ENCODE results near the gene EYS. TPM values are rescaled to one million over a fixed set of nuclear protein-coding genes. Genes with fewer than 3 reads are reported as not detected.
"Not testable (repeated sequence)": the region's sequence is repeated elsewhere in the genome, so short reads cannot be mapped to it uniquely, and the experiment has no call there.

Gene EYS
- total and polyA plus RNA-seq, 2 donors from 2014 or later, result not detected

DNA sequence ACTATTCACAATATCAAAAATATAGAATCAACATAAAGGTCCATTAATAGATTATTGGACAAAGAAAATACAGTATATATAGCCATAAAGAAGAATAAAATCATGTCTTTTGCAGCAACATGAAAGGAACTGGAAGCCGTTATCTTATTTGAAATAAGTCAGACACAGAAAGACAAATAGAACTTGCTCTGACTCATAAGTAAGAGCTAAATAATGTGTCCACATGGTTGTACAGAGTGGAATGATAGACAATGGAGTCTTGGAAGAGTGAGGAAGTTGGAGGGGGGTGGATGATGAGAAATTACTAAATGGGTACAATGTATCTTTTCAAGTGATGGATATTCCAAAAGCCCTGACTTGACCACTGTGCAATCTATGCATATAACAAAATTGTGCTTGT, 1457.9 kb downstream of the EYS start:
- no peaks in the 10 kb centered on the region for H3K27me3 ChIP-seq (ENCODE audit: control insufficient read depth, insufficient read depth, low read length)
- H3K9me3 ChIP-seq (ENCODE audit: control insufficient read depth in 2 of 3, insufficient read depth in 1 of 3, low read length in 3 of 3), result no peaks in the 10 kb centered on the region
- no peaks in the 10 kb centered on the region for H3K4me1 ChIP-seq (ENCODE audit: control insufficient read depth in 2 of 3, insufficient read depth in 2 of 3, low read depth in 1 of 3, low read length in 3 of 3)
- no peaks in the 10 kb centered on the region for H3K36me3 ChIP-seq (ENCODE audit: control insufficient read depth in 2 of 3, insufficient read depth in 3 of 3, low read length in 3 of 3)
- intact Hi-C loops (cut with DNase I), result no loop called here
- no peak for FAIRE-seq
- no peak for DNase-seq
- TF ChIP-seq, protein P1, sequence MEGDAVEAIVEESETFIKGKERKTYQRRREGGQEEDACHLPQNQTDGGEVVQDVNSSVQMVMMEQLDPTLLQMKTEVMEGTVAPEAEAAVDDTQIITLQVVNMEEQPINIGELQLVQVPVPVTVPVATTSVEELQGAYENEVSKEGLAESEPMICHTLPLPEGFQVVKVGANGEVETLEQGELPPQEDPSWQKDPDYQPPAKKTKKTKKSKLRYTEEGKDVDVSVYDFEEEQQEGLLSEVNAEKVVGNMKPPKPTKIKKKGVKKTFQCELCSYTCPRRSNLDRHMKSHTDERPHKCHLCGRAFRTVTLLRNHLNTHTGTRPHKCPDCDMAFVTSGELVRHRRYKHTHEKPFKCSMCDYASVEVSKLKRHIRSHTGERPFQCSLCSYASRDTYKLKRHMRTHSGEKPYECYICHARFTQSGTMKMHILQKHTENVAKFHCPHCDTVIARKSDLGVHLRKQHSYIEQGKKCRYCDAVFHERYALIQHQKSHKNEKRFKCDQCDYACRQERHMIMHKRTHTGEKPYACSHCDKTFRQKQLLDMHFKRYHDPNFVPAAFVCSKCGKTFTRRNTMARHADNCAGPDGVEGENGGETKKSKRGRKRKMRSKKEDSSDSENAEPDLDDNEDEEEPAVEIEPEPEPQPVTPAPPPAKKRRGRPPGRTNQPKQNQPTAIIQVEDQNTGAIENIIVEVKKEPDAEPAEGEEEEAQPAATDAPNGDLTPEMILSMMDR (IDR thresholded peaks at IDR 0.05; ENCODE audit: borderline replicate concordance, extremely low read depth, insufficient read depth), result no peak
- H3K9ac ChIP-seq (ENCODE audit: low read length in 3 of 3), result no peak overlapping the region
- H3K27ac ChIP-seq (ENCODE audit: low read depth in 2 of 2, low read length in 2 of 2), result no peak overlapping the region
- H3K4me3 ChIP-seq (ENCODE audit: low read length in 3 of 3), result no peak overlapping the region

DNA sequence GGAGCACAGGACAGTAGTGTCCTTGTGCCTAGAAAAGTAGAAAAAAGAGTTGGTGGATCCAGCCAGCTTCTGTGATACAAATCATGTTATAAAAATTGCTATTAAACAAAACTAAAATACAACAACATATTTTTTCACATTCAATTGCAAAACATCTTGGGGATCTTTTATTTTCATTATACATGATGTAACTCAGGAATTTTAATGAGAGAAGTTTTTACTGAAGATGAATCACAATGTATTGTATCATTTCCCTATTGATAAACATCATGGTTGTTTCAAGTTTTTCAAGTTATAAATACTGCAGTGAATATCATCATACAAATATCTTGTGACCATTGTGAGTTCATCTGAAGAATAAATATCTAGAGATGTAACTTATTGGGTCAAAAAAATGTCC, 1463.4 kb downstream of the EYS start:
- intact Hi-C loops (cut with DNase I), result no loop called here
- Histone ChIP-seq H3K27ac (ENCODE audit: low read depth in 2 of 2, low read length in 2 of 2) (no peak overlapping the region), H3K9me3 (ENCODE audit: control insufficient read depth in 2 of 3, insufficient read depth in 1 of 3, low read length in 3 of 3) (peaks cover 0 to 2% (median 0%) of the 10 kb centered on the region in 3 donors), H3K4me3 (ENCODE audit: low read length in 3 of 3) (no peak overlapping the region), H3K27me3 (ENCODE audit: control insufficient read depth, insufficient read depth, low read length) (no peaks in the 10 kb centered on the region), H3K4me1 (ENCODE audit: control insufficient read depth in 2 of 3, insufficient read depth in 2 of 3, low read depth in 1 of 3, low read length in 3 of 3) (no peaks in the 10 kb centered on the region), H3K9ac (ENCODE audit: low read length in 3 of 3) (no peak overlapping the region), H3K36me3 (ENCODE audit: control insufficient read depth in 2 of 3, insufficient read depth in 3 of 3, low read length in 3 of 3) (no peaks in the 10 kb centered on the region)
- no peak for FAIRE-seq
- TF ChIP-seq, protein P1 (IDR thresholded peaks at IDR 0.05; ENCODE audit: borderline replicate concordance, extremely low read depth, insufficient read depth), result no peak
- no peak for DNase-seq

DNA sequence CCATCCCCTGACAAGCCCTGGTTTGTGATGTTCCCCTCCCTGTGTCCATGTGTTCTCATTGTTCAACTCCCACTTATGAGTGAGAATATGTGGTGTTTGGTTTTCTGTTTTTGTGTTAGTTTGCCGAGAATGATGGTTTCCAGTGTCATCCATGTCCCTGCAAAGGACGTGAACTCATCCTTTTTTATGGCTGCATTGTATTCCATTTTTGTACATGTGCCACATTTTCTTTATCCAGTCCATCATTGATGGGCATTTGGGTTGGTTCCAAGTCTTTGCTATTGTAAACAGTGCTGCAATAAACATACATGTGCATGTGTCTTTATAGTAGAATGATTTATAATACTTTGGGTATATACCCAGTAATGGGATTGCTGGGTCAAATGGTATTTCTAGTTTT, 1468.1 kb downstream of the EYS start:
- H3K27ac ChIP-seq (ENCODE audit: low read depth in 2 of 2, low read length in 2 of 2); DNase-seq; intact Hi-C loops (cut with DNase I); H3K9ac ChIP-seq (ENCODE audit: low read length in 3 of 3); H3K4me3 ChIP-seq (ENCODE audit: low read length in 3 of 3); H3K36me3 ChIP-seq (ENCODE audit: control insufficient read depth in 2 of 3, insufficient read depth in 3 of 3, low read length in 3 of 3); FAIRE-seq; H3K27me3 ChIP-seq (ENCODE audit: control insufficient read depth, insufficient read depth, low read length); H3K4me1 ChIP-seq (ENCODE audit: control insufficient read depth in 2 of 3, insufficient read depth in 2 of 3, low read depth in 1 of 3, low read length in 3 of 3); H3K9me3 ChIP-seq (ENCODE audit: control insufficient read depth in 2 of 3, insufficient read depth in 1 of 3, low read length in 3 of 3): not testable (repeated sequence)

DNA sequence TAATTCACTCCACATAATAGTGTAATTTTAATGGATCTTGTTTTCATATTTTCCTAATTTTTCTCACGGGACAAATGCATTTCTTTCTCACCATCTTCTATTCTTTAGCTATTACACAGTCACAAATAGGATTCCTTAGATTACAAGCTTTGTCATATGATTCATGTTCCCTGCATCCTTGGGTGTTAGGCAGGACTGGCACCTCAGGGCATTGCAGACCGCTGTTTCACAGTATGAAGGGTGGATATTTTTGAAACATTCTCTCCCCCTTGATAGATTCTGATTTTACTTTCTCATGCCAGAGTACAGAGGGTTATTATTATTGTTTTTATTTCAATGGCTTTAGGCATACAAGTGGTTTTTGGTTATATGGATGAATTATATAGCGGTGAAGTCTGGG, 1469.0 kb downstream of the EYS start:
- TF ChIP-seq, protein P1 (IDR thresholded peaks at IDR 0.05; ENCODE audit: borderline replicate concordance, extremely low read depth, insufficient read depth), result no peak
- H3K4me1 ChIP-seq (ENCODE audit: control insufficient read depth in 2 of 3, insufficient read depth in 2 of 3, low read depth in 1 of 3, low read length in 3 of 3), result no peaks in the 10 kb centered on the region
- no peak overlapping the region for H3K9ac ChIP-seq (ENCODE audit: low read length in 3 of 3)
- H3K36me3 ChIP-seq (ENCODE audit: control insufficient read depth in 2 of 3, insufficient read depth in 3 of 3, low read length in 3 of 3), result no peaks in the 10 kb centered on the region
- peaks cover 0 to 2% (median 0%) of the 10 kb centered on the region in 3 donors for H3K9me3 ChIP-seq (ENCODE audit: control insufficient read depth in 2 of 3, insufficient read depth in 1 of 3, low read length in 3 of 3)
- FAIRE-seq (peak; percentile 17), DNase-seq (no peak)
- H3K4me3 ChIP-seq (ENCODE audit: low read length in 3 of 3), result no peak overlapping the region
- no peak overlapping the region for H3K27ac ChIP-seq (ENCODE audit: low read depth in 2 of 2, low read length in 2 of 2)
- no peaks in the 10 kb centered on the region for H3K27me3 ChIP-seq (ENCODE audit: control insufficient read depth, insufficient read depth, low read length)
- intact Hi-C loops (cut with DNase I), result no loop called here

Measured in kidney (tissue), 14 donors.